Brain microvascular endothelial cell (primary cell): Measurements from ENCODE around the gene ZPBP.
"Not testable (repeated sequence)": the region's sequence is repeated elsewhere in the genome, so short reads cannot be mapped to it uniquely, and the experiment has no call there.

Source experiments
- DNase-seq: peaks from one replicate; pipeline ENCODE4 v3.0.0-alpha.2; 2020
- H3K27ac ChIP-seq: fragments of 250-450 bp; sonication (Bioruptor Pico); 2 replicates; pipeline ENCODE4 v1.5.1; 2020; ENCODE audit warnings: mild to moderate bottlenecking, moderate library complexity
- H3K27me3 ChIP-seq: fragments of 250-450 bp; sonication (Bioruptor Pico); replicated peaks from 2 replicates; pipeline ENCODE4 v1.5.1; 2020; ENCODE audit warnings: mild to moderate bottlenecking
- H3K36me3 ChIP-seq: fragments of 250-450 bp; sonication (Bioruptor Pico); replicated peaks from 2 replicates; pipeline ENCODE4 v1.5.1; 2020; ENCODE audit warnings: mild to moderate bottlenecking
- H3K4me3 ChIP-seq: 2 replicates; pipeline ENCODE4 v1.5.1; 2011; ENCODE audit warnings: low read depth, mild to moderate bottlenecking, control low read depth, low read length, moderate library complexity
- CTCF ChIP-seq: IDR thresholded peaks from 2 replicates; pipeline ENCODE4 v1.5.1; 2011; ENCODE audit warnings: low read depth, mild to moderate bottlenecking, moderate library complexity, low read length, control low read depth, inconsistent platforms; ENCODE audit errors: missing control alignments
- in situ Hi-C: cut with HindIII; loops from 2 replicates; pipeline ENCODE4 v1.10.0; 2017; ENCODE audit warnings: low sequenced_read_pairs, low pct_ligation_motif_present

Gene ZPBP

DNA sequence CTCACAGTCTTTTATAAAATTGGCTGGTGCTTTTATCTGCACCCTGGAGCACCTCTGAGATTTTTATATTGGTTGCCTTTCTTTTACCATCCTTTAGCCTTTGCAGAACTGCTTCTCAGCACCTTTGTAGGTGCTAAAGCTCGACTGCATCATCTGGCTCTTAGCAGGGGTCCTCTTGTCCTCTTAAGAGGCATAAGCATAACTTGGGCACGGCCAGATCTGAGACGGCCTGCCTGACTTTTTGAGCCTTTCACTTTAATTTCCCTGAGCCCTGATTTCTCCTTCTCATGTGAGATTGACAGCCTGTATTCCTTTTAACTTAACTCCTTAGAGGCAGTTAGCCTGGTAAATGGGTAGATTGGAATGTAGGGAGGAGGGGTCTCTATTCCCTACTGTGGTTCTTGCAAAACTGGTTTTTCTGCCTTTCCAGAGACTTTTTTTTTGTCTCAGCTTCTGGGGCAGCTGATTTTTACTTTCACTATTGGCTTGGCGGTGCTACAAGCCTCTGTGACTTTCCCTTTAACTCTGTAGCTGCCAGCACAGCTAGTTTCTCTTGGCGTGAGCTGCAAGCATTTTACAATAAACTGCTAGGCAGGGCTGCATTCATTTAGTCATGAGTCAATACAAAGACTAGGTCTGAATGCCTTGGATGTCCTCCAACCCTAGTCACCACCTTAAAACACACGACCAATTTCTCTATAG lies 24.0 kb downstream of the ZPBP start:
- H3K27me3 ChIP-seq = no peaks in the 10 kb centered on the region
- H3K4me3 ChIP-seq = peak overlapping the region; percentile 29
- no peak for TF ChIP-seq CTCF
- H3K36me3 ChIP-seq = no peaks in the 10 kb centered on the region
- DNase-seq = peak; percentile 42
- no peak overlapping the region for H3K27ac ChIP-seq
- in situ Hi-C loops = no loop called here

GRCh38 chr7:50068026-50068425 lies 25.0 kb downstream of the ZPBP start:
- H3K36me3 ChIP-seq = no peaks in the 10 kb centered on the region
- H3K4me3 ChIP-seq = no peak overlapping the region
- no peak overlapping the region for H3K27ac ChIP-seq
- H3K27me3 ChIP-seq = no peaks in the 10 kb centered on the region
- TF ChIP-seq CTCF = no peak
- in situ Hi-C loops = no loop called here
- no peak for DNase-seq

DNA sequence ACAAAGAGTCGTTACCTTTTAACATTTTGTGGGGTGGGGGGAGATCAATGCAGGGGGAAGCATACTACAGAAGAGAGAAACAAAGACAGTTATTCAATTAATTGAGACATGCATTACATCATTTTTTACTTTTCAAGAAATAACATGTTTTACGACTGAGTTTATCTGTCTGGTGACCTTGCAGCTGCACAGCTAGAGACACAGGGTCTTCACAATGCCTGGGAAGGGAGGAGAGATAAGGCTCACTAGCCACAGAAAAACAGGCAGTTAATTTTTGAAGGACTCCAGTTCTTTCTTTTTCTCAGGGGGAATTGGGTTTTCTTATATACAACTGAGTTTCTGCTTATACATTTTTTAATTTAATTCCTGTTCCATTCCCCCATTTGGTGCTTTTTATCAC lies 30.1 kb downstream of the ZPBP start:
- no peak overlapping the region for H3K27ac ChIP-seq
- no peak overlapping the region for H3K4me3 ChIP-seq
- DNase-seq = no peak
- no peak for TF ChIP-seq CTCF
- H3K36me3 ChIP-seq = no peaks in the 10 kb centered on the region
- in situ Hi-C loops = no loop called here
- H3K27me3 ChIP-seq = no peaks in the 10 kb centered on the region

GRCh38 chr7:50056131-50056530 lies 36.9 kb downstream of the ZPBP start:
- in situ Hi-C loops = no loop called here
- Histone ChIP-seq H3K27ac (no peak overlapping the region), H3K4me3 (no peak overlapping the region), H3K27me3 (no peaks in the 10 kb centered on the region), H3K36me3 (no peaks in the 10 kb centered on the region)
- no peak for TF ChIP-seq CTCF
- DNase-seq = no peak

DNA sequence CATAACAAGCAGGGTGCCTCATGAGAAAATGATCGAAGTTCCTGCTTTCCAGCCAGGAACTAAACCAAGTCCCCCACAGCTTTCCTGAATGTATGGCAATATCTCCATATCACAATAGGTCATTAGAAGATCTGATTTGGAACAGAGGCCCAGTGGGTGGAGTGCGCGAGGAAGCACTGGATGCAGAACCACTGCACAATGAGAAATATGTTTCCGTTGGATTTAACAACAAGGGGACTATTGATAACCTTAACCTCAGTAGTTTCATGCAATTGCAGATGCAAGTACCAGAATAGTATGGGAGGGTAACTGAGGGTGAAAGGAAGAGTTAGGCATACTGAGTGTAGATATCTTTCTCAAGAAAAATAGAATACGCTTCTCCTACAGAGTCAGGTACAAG lies 45.3 kb downstream of the ZPBP start:
- no peak for TF ChIP-seq CTCF
- Histone ChIP-seq H3K4me3 (no peak overlapping the region), H3K36me3 (no peaks in the 10 kb centered on the region), H3K27me3 (no peaks in the 10 kb centered on the region), H3K27ac (no peak overlapping the region)
- no peak for DNase-seq
- in situ Hi-C loops = no loop called here

DNA sequence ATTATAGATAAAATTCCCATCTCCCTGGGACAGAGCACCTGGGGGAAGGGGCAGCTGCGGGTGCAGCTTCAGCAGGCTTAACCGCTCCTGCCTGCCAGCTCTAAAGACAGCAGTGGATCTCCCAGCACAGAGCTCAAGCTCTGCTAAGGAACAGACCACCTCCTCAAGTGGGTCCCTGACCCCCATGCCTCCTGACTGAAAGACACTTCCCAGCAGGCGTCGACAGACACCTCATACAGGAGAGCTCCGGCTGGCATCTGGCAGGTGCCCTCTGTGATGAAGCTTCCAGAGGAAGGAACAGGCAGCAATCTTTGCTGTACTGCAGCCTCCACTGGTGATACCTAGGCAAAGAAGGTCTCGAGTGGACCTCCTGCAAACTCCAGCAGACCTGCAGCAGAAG lies 51.9 kb downstream of the ZPBP start:
- H3K27ac ChIP-seq, H3K4me3 ChIP-seq, in situ Hi-C loops, H3K36me3 ChIP-seq, DNase-seq, H3K27me3 ChIP-seq: not testable (repeated sequence)
